ENCODE measurements around the gene MAP3K20.

Gene MAP3K20

GRCh38 chr2:173051463-173052215 lies 24.0 kb upstream of the MAP3K20 start:
- DNase-seq = no peak

- no peak for DNase-seq
Measured at GRCh38 chr2:173053043-173053699, 22.5 kb upstream of the MAP3K20 start.

- DNase-seq = no peak
Measured at GRCh38 chr2:173054466-173054865, 21.2 kb upstream of the MAP3K20 start.

GRCh38 chr2:173056705-173057364 lies 18.8 kb upstream of the MAP3K20 start:
- DNase-seq = no peak

- no peak for DNase-seq
Measured at GRCh38 chr2:173058097-173058496, 17.5 kb upstream of the MAP3K20 start.

GRCh38 chr2:173058673-173059072 lies 17.0 kb upstream of the MAP3K20 start:
- DNase-seq = no peak

- DNase-seq = no peak
Measured at GRCh38 chr2:173059292-173059691, 16.4 kb upstream of the MAP3K20 start.

- DNase-seq = no peak
Measured at GRCh38 chr2:173059971-173060461, 15.6 kb upstream of the MAP3K20 start.

- no peak for DNase-seq
Measured at GRCh38 chr2:173062801-173063200, 12.8 kb upstream of the MAP3K20 start.

GRCh38 chr2:173064151-173064805 lies 11.4 kb upstream of the MAP3K20 start:
- DNase-seq = no peak

GRCh38 chr2:173066887-173067676 lies 8.6 kb upstream of the MAP3K20 start:
- DNase-seq = no peak

GRCh38 chr2:173075056-173075780 lies 428 bp upstream of the MAP3K20 start:
- no peak for DNase-seq

GRCh38 chr2:173076581-173077345 lies 1.1 kb downstream of the MAP3K20 start:
- no peak for DNase-seq

- no peak for DNase-seq
Measured at GRCh38 chr2:173077506-173078177, 2.0 kb downstream of the MAP3K20 start.

- no peak for DNase-seq
Measured at GRCh38 chr2:173079141-173079540, 3.5 kb downstream of the MAP3K20 start.

GRCh38 chr2:173079973-173080860 lies 4.6 kb downstream of the MAP3K20 start:
- DNase-seq = no peak

- no peak for DNase-seq
Measured at GRCh38 chr2:173086518-173087213, 11.0 kb downstream of the MAP3K20 start.

- DNase-seq = no peak
Measured at GRCh38 chr2:173087214-173087581, 11.6 kb downstream of the MAP3K20 start.

Measured in NCI-H2029 (cell line).